CD14-positive monocyte (primary cell): ENCODE data around the gene MPDZ. TPM values are rescaled to one million over a fixed set of nuclear protein-coding genes. Genes with fewer than 3 reads are reported as not detected.

Experiments used
- DNase-seq, 3 donors: peaks; one replicate each; pipeline ENCODE4 v3.0.0-alpha.2; 2011 to 2022
- H2AFZ ChIP-seq: 2 replicates; pipeline ENCODE4 v1.6.0; 2012; ENCODE audit warnings: mild to moderate bottlenecking, low read depth, low read length, inconsistent platforms; ENCODE audit not compliant: insufficient read depth, poor library complexity, severe bottlenecking
- H3K27ac ChIP-seq, 2 donors: 1 replicate in 1 of 2; 2 replicates in 1 of 2; pipeline ENCODE4 v1.5.1; 2012 to 2013; ENCODE audit warnings: low read length in 2 of 2, control low read depth in 1 of 2, inconsistent platforms in 1 of 2, low read depth in 1 of 2, mild to moderate bottlenecking in 1 of 2
- H3K27me3 ChIP-seq, 2 donors: one replicate each; pipeline versions ENCODE4 v1.6.0 to v1.6.1; 2011 to 2013; ENCODE audit warnings: low read length in 2 of 2; ENCODE audit not compliant: control insufficient read depth in 2 of 2, insufficient read depth in 2 of 2
- H3K36me3 ChIP-seq, 2 donors: replicated peaks in 1 of 2; 1 replicate in 1 of 2; 2 replicates in 1 of 2; pipeline versions ENCODE4 v1.5.1 to v1.6.1; 2012 to 2013; ENCODE audit warnings: low read length in 2 of 2, control low read depth in 1 of 2, inconsistent platforms in 1 of 2, mild to moderate bottlenecking in 1 of 2; ENCODE audit not compliant: insufficient read depth in 2 of 2, control insufficient read depth in 1 of 2
- H3K4me1 ChIP-seq, 2 donors: 1 replicate in 1 of 2; 2 replicates in 1 of 2; pipeline versions ENCODE4 v1.5.1 to v1.6.1; 2012 to 2013; ENCODE audit warnings: low read length in 2 of 2, control low read depth in 1 of 2, inconsistent platforms in 1 of 2, mild to moderate bottlenecking in 1 of 2, moderate library complexity in 1 of 2; ENCODE audit not compliant: insufficient read depth in 2 of 2, control insufficient read depth in 1 of 2
- H3K4me2 ChIP-seq: replicated peaks from 2 replicates; pipeline ENCODE3; 2012; ENCODE audit warnings: low read length, moderate library complexity, mild to moderate bottlenecking; ENCODE audit not compliant: poor library complexity, severe bottlenecking; ENCODE audit errors: extremely low read depth
- H3K4me3 ChIP-seq, 3 experiments: fragments of 200-600 bp in 1 of 3; sonication (generic) in 1 of 3; replicated peaks in 1 of 3; 1 replicate in 2 of 3; 2 replicates in 1 of 3; pipeline ENCODE4 v1.5.1; 2011 to 2013; ENCODE audit warnings: low read length in 3 of 3, mild to moderate bottlenecking in 3 of 3, control low read depth in 2 of 3, low read depth in 2 of 3, inconsistent platforms in 1 of 3, moderate library complexity in 1 of 3
- H3K79me2 ChIP-seq: 2 replicates; pipeline ENCODE4 v1.6.0; 2012; ENCODE audit warnings: mild to moderate bottlenecking, control low read depth, inconsistent platforms, low read length, moderate library complexity; ENCODE audit not compliant: insufficient read depth
- H3K9ac ChIP-seq: 2 replicates; pipeline ENCODE4 v1.6.0; 2017; ENCODE audit warnings: low read length, mild to moderate bottlenecking; ENCODE audit not compliant: insufficient read depth, poor library complexity, severe bottlenecking
- H3K9me3 ChIP-seq, 2 donors: replicated peaks in 1 of 2; 1 replicate in 1 of 2; 2 replicates in 1 of 2; pipeline versions ENCODE4 v1.5.1 to v1.6.1; 2012 to 2013; ENCODE audit warnings: low read length in 2 of 2, control low read depth in 1 of 2; ENCODE audit not compliant: control insufficient read depth in 1 of 2, insufficient read depth in 1 of 2
- H4K20me1 ChIP-seq: 2 replicates; pipeline ENCODE4 v1.6.0; 2012; ENCODE audit warnings: mild to moderate bottlenecking, low read length, control low read depth, moderate library complexity; ENCODE audit not compliant: insufficient read depth
- H3K27ac Mint-ChIP-seq, 7 donors: one replicate each; pipeline ENCODE4 v1.8.0; 2020; ENCODE audit warnings: mild to moderate bottlenecking in 7 of 7, mixed read lengths in 7 of 7, moderate library complexity in 6 of 7, inconsistent platforms in 2 of 7
- H3K27me3 Mint-ChIP-seq, 3 donors: one replicate each; pipeline ENCODE4 v1.8.0; 2021 to 2022; ENCODE audit warnings: low read depth in 3 of 3, mild to moderate bottlenecking in 3 of 3, mixed read lengths in 3 of 3, moderate library complexity in 3 of 3, inconsistent platforms in 1 of 3
- H3K36me3 Mint-ChIP-seq, 2 donors: one replicate each; pipeline ENCODE4 v1.8.0; 2020; ENCODE audit warnings: mixed read lengths in 2 of 2, inconsistent platforms in 1 of 2, mild to moderate bottlenecking in 1 of 2
- H3K4me1 Mint-ChIP-seq: one replicate; pipeline ENCODE4 v1.8.0; 2020; ENCODE audit warnings: mild to moderate bottlenecking, mixed read lengths
- H3K4me3 Mint-ChIP-seq, 2 donors: one replicate each; pipeline ENCODE4 v1.8.0; 2020; ENCODE audit warnings: mild to moderate bottlenecking in 2 of 2, mixed read lengths in 2 of 2, moderate library complexity in 1 of 2
- H3K9me3 Mint-ChIP-seq, 7 donors: one replicate each; pipeline ENCODE4 v1.8.0; 2020 to 2022; ENCODE audit warnings: mixed read lengths in 7 of 7, mild to moderate bottlenecking in 6 of 7, moderate library complexity in 6 of 7, inconsistent platforms in 2 of 7
- WGBS: methylation state at CpG from one replicate; pipeline ENCODE4 v1.1.5; 2013; ENCODE audit warnings: missing lambda C conversion rate; ENCODE audit not compliant: insufficient coverage; 5-methylcytosine and 5-hydroxymethylcytosine counted together
- intact Hi-C, 2 donors: fragments of 100-400 bp; cut with micrococcal nuclease; formaldehyde crosslinking; loops; one replicate each; pipeline versions ENCODE4 v1.15.0 to v1.15.1; 2023
- polyA plus RNA-seq, 3 donors: library from polyadenylated mRNA; depleted of rRNA in 1 of 3; unstranded in 2 of 3; stranded (reverse) in 1 of 3; fragments of 300-500 nt in 2 of 3; fragments of >200 nt in 1 of 3; fragmentation: Illumina TruSeq in 2 of 3; gene quantifications; 1 replicate in 2 of 3; 2 replicates in 1 of 3; pipeline ENCODE4 v1.2.3, GENCODE V29; 2012 to 2021
- TF ChIP-seq, protein P1 (sequence below): fragments of 200-600 bp; IDR thresholded peaks from one replicate; pipeline ENCODE4 v1.8.0; 2022; ENCODE audit warnings: antibody characterized with exemption, mild to moderate bottlenecking

The MPDZ gene
- polyA plus RNA-seq, 3 donors: not detected

DNA sequence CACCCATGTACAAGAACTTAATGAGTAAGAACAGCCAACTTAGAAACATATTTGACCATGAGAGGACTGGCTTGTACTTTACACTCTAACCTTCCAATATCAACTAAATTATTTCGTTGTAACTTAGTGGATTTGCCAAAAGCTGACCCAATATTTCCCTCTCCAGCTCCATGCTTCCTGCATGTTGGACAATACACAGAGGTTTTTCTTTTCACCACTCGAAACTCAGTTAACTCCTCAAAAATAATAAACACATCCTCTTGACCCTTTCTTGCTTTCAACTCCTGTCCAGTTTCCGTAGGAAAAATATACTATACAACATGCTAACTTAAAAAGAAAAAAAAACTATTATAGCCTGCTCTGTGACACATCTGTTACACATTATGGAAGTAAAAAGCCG, 188.9 kb downstream of the MPDZ start:
- WGBS: 62% methylated on average over 2 of the region's 4 CpGs
- Mint-ChIP-seq H3K36me3 (no peaks in the 10 kb centered on the region), H3K4me3 (no peak overlapping the region), H3K9me3 (no peaks in the 10 kb centered on the region), H3K4me1 (no peaks in the 10 kb centered on the region), H3K27ac (no peak overlapping the region), H3K27me3 (no peaks in the 10 kb centered on the region)
- H3K9me3 ChIP-seq: no peaks in the 10 kb centered on the region
- no peak overlapping the region for H3K27ac ChIP-seq
- TF ChIP-seq, protein P1, sequence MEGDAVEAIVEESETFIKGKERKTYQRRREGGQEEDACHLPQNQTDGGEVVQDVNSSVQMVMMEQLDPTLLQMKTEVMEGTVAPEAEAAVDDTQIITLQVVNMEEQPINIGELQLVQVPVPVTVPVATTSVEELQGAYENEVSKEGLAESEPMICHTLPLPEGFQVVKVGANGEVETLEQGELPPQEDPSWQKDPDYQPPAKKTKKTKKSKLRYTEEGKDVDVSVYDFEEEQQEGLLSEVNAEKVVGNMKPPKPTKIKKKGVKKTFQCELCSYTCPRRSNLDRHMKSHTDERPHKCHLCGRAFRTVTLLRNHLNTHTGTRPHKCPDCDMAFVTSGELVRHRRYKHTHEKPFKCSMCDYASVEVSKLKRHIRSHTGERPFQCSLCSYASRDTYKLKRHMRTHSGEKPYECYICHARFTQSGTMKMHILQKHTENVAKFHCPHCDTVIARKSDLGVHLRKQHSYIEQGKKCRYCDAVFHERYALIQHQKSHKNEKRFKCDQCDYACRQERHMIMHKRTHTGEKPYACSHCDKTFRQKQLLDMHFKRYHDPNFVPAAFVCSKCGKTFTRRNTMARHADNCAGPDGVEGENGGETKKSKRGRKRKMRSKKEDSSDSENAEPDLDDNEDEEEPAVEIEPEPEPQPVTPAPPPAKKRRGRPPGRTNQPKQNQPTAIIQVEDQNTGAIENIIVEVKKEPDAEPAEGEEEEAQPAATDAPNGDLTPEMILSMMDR: no peak
- H3K4me3 ChIP-seq: no peak overlapping the region
- no peak overlapping the region for H2AFZ ChIP-seq
- no peaks in the 10 kb centered on the region for H3K36me3 ChIP-seq
- intact Hi-C loops: no loop called here
- no peaks in the 10 kb centered on the region for H4K20me1 ChIP-seq
- H3K9ac ChIP-seq: no peak overlapping the region
- no peaks in the 10 kb centered on the region for H3K79me2 ChIP-seq
- H3K4me1 ChIP-seq: no peaks in the 10 kb centered on the region
- H3K27me3 ChIP-seq: no peaks in the 10 kb centered on the region
- no peak overlapping the region for H3K4me2 ChIP-seq
- DNase-seq: no peak

- Histone ChIP-seq H4K20me1 (no peaks in the 10 kb centered on the region), H3K9me3 (no peaks in the 10 kb centered on the region), H3K27ac (no peak overlapping the region), H2AFZ (no peak overlapping the region), H3K9ac (no peak overlapping the region), H3K4me3 (no peak overlapping the region), H3K4me1 (no peaks in the 10 kb centered on the region), H3K79me2 (no peaks in the 10 kb centered on the region), H3K36me3 (no peaks in the 10 kb centered on the region), H3K4me2 (no peak overlapping the region), H3K27me3 (no peaks in the 10 kb centered on the region)
- Mint-ChIP-seq H3K4me3 (no peak overlapping the region), H3K4me1 (no peaks in the 10 kb centered on the region), H3K27ac (no peak overlapping the region), H3K36me3 (no peaks in the 10 kb centered on the region), H3K27me3 (no peaks in the 10 kb centered on the region), H3K9me3 (no peaks in the 10 kb centered on the region)
- TF ChIP-seq, protein P1: no peak
- intact Hi-C loops: no loop called here
- DNase-seq: no peak
Measured at GRCh38 chr9:13089666-13090065, 189.8 kb downstream of the MPDZ start.
